GM18520 (cell line): ENCODE results near the gene ABCA12.
A peak's percentile ranks its signal among the peaks of the same experiment; 100 is the strongest.

Source experiments
- ATAC-seq: cut with Tn5 transposase; IDR thresholded peaks from one replicate; pipeline ENCODE4 v1.9.1; 2021; ENCODE audit not compliant: unreplicated experiment

Gene ABCA12

GRCh38 chr2:215052404-215052803, 86.0 kb downstream of the ABCA12 start:
- ATAC-seq: no peak

GRCh38 chr2:215049341-215049740, 89.1 kb downstream of the ABCA12 start:
- ATAC-seq: no peak

DNA sequence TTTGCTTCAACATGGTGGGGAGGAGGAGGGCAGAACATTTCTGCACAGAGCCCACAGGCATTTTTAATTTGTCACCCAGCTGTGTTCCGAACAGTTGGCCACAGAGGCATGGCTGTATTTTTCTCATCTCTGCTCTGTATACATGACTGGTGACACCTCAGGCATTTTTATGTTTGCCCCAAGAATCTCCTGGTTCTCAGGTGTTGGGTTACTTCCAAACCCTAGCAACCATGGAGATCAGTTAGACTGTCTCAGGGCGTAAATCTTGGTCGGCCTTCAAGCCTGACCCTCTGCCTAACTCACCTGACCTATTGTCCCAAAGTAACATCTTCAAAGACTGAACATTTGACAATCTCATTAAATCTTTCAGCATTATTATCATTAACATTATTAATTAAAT, 100.0 kb downstream of the ABCA12 start:
- ATAC-seq: no peak

- ATAC-seq: no peak
These were observed 102.1 kb downstream of the ABCA12 start for GRCh38 chr2:215036314-215036713.

GRCh38 chr2:215034154-215034553, 104.3 kb downstream of the ABCA12 start:
- ATAC-seq: no peak

- ATAC-seq: peak; percentile 70
These were observed 106.3 kb downstream of the ABCA12 start for GRCh38 chr2:215032153-215032552.

DNA sequence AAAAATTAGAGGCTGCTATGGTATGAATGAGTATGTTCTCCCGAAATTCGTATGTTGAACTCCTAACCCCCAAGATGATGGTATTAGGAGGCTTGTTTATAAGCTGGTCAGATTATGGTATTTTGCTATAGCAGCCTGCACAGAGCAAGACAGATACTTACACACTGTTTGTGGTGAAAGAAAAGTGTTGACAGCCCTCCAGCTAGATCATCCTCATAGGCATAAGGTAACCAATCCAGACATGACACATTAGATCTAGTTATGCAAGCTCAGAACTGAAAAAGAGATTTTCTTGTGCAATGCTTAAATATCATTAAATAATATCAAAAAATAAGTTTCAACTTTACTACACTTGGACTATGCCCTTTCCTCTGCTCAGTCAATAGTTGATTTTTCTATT, 107.1 kb downstream of the ABCA12 start:
- no peak for ATAC-seq

DNA sequence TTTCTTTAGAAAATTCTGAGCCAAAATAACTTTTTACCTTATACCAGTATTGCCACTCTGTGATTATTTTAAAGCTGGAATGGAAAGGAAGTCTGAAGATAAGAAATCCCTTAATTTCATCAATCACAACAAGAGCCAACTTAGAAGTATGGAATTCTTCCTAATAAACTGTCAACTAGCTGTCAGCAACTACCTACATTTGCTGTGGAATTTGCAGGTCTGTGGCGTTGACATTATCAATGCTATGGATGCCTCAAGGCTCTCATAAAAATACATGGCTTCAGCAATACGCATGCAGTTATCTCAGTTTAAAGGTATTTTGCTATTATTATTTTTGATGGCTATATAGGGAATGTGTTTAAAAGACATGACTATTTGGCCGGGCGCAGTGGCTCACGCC, 108.5 kb downstream of the ABCA12 start:
- no peak for ATAC-seq

- ATAC-seq: no peak
These were observed 110.2 kb downstream of the ABCA12 start for GRCh38 chr2:215028231-215028630.

GRCh38 chr2:215027779-215028178, 110.6 kb downstream of the ABCA12 start:
- ATAC-seq: no peak

- ATAC-seq: no peak
These were observed 115.5 kb downstream of the ABCA12 start for GRCh38 chr2:215022910-215023309.

DNA sequence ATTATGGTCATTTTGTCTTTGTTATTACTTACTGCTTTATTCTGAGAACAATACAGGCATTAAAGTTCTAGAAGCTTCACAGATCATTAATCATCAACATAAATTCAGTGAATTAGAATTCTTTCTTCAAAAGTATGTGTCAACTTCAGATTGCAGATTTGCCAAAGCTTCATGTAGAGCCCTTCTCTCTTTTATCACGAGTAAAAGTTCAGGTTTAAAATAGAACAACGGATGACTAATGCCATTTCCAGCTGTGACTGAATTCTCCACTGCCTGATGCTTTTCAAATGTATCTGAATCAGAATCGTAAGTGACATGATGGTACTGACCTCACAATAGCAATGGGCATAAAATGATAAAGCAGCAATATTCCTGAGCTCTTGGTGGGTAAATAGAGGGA, 116.0 kb downstream of the ABCA12 start:
- ATAC-seq: no peak

GRCh38 chr2:215020283-215020682, 118.1 kb downstream of the ABCA12 start:
- ATAC-seq: peak; percentile 41

GRCh38 chr2:215019521-215020145, 118.8 kb downstream of the ABCA12 start:
- ATAC-seq: peak; percentile 40

- ATAC-seq: peak; percentile 30
These were observed 119.3 kb downstream of the ABCA12 start for GRCh38 chr2:215019085-215019484.

GRCh38 chr2:215015421-215015820, 123.0 kb downstream of the ABCA12 start:
- no peak for ATAC-seq

DNA sequence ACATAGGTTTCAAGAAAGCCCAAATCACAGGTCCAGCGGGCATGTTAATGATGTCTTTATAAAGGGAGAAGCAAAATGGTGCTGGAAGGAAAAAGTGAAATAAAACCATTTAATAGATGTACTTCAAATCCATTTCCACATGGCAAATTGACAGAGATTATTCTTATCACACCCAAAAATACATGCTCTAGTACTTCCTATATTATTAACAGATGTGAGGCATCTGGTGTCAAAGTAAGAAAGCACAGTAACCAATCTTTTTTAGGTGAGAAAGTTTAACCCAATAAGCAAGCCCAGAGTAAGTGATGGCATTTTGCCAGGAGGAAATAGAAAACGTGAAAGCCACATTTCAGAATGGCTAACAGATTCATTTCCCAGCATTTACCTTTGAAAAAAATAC, 128.0 kb downstream of the ABCA12 start:
- ATAC-seq: no peak

GRCh38 chr2:215003001-215003400, 135.4 kb downstream of the ABCA12 start:
- ATAC-seq: no peak

GRCh38 chr2:215002500-215002899, 135.9 kb downstream of the ABCA12 start:
- ATAC-seq: no peak

- ATAC-seq: no peak
These were observed 137.7 kb downstream of the ABCA12 start for GRCh38 chr2:215000721-215001120.

GRCh38 chr2:214995926-214996670, 142.3 kb downstream of the ABCA12 start:
- peak; percentile 87 for ATAC-seq

- ATAC-seq: no peak
These were observed 143.0 kb downstream of the ABCA12 start for GRCh38 chr2:214995409-214995808.

DNA sequence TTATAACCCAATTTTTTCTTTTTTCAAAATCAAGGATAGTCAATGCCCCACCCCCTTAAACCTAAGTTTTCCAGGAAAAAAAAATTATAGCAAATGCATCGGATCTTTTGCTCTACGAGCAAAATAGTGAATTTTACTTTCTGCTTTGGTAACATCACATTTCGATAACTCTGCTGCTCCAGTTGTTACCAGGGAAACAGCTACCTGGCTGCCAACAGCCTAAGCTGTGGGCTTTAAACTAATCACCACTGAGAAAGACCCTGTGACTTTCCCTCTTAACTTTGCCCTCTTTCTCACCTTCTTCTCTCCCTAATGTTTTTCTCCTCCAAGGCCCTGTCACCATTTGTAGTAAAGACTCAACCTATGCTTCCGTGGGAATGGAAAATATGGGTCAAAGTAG, 145.5 kb downstream of the ABCA12 start:
- no peak for ATAC-seq
